ENCODE measurements around the gene GRPEL1. TPM values are rescaled to one million over a fixed set of nuclear protein-coding genes. Genes with fewer than 3 reads are reported as not detected.

The GRPEL1 gene
- total and polyA plus RNA-seq, 2 of the 13 experiments (the other 11 are each of a cell fraction or from before 2014, with no cell fraction given): 32.3 to 141 TPM

DNA sequence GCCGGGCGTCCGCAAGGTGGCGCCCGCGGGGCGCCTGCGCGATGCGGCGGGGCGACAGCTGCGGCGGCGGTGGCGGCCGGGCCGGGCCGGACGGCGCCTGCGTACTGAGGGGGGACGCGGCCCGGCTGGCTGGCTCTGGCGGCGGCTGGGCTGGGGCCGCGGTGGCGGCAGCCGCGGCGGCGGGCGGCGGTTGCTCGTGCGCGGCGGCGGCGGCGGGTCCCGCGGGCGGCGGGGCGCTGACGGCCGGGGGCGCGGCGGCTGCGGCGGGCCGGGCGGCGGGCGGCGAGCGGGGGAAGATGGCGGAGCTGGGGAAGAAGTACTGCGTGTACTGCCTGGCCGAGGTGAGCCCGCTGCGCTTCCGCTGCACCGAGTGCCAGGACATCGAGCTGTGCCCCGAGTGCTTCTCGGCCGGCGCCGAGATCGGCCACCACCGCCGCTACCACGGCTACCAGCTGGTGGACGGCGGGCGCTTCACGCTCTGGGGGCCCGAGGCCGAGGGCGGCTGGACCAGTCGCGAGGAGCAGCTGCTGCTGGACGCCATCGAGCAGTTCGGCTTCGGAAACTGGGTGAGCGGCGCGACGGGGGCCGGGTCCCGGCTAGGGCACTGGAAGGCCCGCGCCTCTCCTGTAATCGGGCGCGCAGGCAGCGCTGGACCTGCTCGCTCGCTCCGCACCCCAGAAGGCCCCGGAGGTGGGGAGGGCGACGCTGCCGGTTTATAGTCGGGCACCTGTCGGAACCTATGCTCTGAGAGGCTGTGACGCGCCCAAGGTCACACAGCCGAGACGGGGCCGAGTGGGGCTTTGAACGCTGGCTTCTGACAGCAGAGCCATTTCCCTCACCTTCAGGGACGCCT lies 24.4 kb downstream of the GRPEL1 start, which contains the start of gene TADA2B (continued):
- TF ChIP-seq AHDC1 (CRISPR knock-in tag; IDR thresholded peaks at IDR 0.05; ENCODE audit: borderline replicate concordance): no peak
- TF ChIP-seq, protein P1, sequence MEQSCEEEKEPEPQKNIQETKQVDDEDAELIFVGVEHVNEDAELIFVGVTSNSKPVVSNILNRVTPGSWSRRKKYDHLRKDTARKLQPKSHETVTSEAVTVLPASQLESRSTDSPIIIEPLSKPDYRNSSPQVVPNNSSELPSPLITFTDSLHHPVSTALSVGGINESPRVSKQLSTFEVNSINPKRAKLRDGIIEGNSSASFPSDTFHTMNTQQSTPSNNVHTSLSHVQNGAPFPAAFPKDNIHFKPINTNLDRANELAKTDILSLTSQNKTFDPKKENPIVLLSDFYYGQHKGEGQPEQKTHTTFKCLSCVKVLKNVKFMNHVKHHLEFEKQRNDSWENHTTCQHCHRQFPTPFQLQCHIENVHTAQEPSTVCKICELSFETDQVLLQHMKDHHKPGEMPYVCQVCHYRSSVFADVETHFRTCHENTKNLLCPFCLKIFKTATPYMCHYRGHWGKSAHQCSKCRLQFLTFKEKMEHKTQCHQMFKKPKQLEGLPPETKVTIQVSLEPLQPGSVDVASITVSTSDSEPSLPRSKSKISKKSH (CRISPR knock-in tag; IDR thresholded peaks at IDR 0.05; ENCODE audit: borderline replicate concordance): peak; percentile 30; the same call in 1 of the 2 replicates
- TF ChIP-seq TAF1 (CRISPR knock-in tag; IDR thresholded peaks at IDR 0.05): peak; percentile 76
- TF ChIP-seq ZNF329 (CRISPR knock-in tag; IDR thresholded peaks at IDR 0.05; ENCODE audit: low read depth): no peak
- no peak for TF ChIP-seq ZNF552 (CRISPR knock-in tag; IDR thresholded peaks at IDR 0.05; ENCODE audit: borderline replicate concordance)
- no peak for TF ChIP-seq ARHGAP35 (CRISPR knock-in tag; IDR thresholded peaks at IDR 0.05; ENCODE audit: borderline replicate concordance)
- TF ChIP-seq TRAFD1 (CRISPR knock-in tag; IDR thresholded peaks at IDR 0.05; ENCODE audit: borderline replicate concordance): no peak
- TF ChIP-seq TRIM22 (IDR thresholded peaks at IDR 0.05): no peak
- TF ChIP-seq KLF11 (CRISPR knock-in tag; IDR thresholded peaks at IDR 0.05): no peak
- no peak for TF ChIP-seq THYN1 (CRISPR knock-in tag; IDR thresholded peaks at IDR 0.05; ENCODE audit: borderline replicate concordance, low read depth)
- no peak for TF ChIP-seq ZNF75D (CRISPR knock-in tag; IDR thresholded peaks at IDR 0.05; ENCODE audit: borderline replicate concordance)
- TF ChIP-seq, protein P2, sequence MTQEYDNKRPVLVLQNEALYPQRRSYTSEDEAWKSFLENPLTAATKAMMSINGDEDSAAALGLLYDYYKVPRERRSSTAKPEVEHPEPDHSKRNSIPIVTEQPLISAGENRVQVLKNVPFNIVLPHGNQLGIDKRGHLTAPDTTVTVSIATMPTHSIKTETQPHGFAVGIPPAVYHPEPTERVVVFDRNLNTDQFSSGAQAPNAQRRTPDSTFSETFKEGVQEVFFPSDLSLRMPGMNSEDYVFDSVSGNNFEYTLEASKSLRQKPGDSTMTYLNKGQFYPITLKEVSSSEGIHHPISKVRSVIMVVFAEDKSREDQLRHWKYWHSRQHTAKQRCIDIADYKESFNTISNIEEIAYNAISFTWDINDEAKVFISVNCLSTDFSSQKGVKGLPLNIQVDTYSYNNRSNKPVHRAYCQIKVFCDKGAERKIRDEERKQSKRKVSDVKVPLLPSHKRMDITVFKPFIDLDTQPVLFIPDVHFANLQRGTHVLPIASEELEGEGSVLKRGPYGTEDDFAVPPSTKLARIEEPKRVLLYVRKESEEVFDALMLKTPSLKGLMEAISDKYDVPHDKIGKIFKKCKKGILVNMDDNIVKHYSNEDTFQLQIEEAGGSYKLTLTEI (CRISPR knock-in tag; conservative IDR thresholded peaks at IDR 0.05): no peak
- no peak for TF ChIP-seq ZNF367 (CRISPR knock-in tag; IDR thresholded peaks at IDR 0.05; ENCODE audit: borderline replicate concordance)
- TF ChIP-seq MBD4 (IDR thresholded peaks at IDR 0.05; ENCODE audit: borderline replicate concordance, low read length): no peak

All from HepG2 (cell line).